GM12872 (cell line): ENCODE results near the gene WFDC5.

Source experiments
- CTCF ChIP-seq: IDR thresholded peaks from 3 replicates; pipeline ENCODE4 v1.5.1; 2011; ENCODE audit warnings: low read depth, mild to moderate bottlenecking, low read length, moderate library complexity; ENCODE audit not compliant: insufficient read depth

WFDC5 gene

GRCh38 chr20:45119556-45120266, 4.7 kb upstream of the WFDC5 start:
- no peak for TF ChIP-seq CTCF

- no peak for TF ChIP-seq CTCF
Observed at GRCh38 chr20:45118028-45118427, 3.1 kb upstream of the WFDC5 start.

- TF ChIP-seq CTCF: no peak
Observed at GRCh38 chr20:45117581-45117980, 2.6 kb upstream of the WFDC5 start.

- no peak for TF ChIP-seq CTCF
Observed at GRCh38 chr20:45115829-45116228, 855 bp upstream of the WFDC5 start.

- no peak for TF ChIP-seq CTCF
Observed at GRCh38 chr20:45115386-45115774, 406 bp upstream of the WFDC5 start.

- no peak for TF ChIP-seq CTCF
Observed at GRCh38 chr20:45113865-45114264, 1.1 kb downstream of the WFDC5 start.

GRCh38 chr20:45112754-45113153, 2.2 kb downstream of the WFDC5 start:
- TF ChIP-seq CTCF: no peak
